Testis (tissue), 2 donors: ENCODE results near the gene LACTB.

Experiments used
- POLR2A ChIP-seq: fragments of 450-650 bp; IDR thresholded peaks from one replicate; pipeline ENCODE4 v1.6.1; 2017; ENCODE audit warnings: antibody characterized with exemption, mild to moderate bottlenecking, moderate library complexity
- TF ChIP-seq, protein P1 (sequence below), 3 experiments: fragments of 450-650 bp in 2 of 3; fragments of 200-600 bp in 1 of 3; sonication (generic) in 1 of 3; IDR thresholded peaks; one replicate each; pipeline ENCODE4 v1.5.1; 2016 to 2019; ENCODE audit warnings: antibody characterized with exemption in 3 of 3, mild to moderate bottlenecking in 2 of 3, moderate library complexity in 1 of 3

DNA sequence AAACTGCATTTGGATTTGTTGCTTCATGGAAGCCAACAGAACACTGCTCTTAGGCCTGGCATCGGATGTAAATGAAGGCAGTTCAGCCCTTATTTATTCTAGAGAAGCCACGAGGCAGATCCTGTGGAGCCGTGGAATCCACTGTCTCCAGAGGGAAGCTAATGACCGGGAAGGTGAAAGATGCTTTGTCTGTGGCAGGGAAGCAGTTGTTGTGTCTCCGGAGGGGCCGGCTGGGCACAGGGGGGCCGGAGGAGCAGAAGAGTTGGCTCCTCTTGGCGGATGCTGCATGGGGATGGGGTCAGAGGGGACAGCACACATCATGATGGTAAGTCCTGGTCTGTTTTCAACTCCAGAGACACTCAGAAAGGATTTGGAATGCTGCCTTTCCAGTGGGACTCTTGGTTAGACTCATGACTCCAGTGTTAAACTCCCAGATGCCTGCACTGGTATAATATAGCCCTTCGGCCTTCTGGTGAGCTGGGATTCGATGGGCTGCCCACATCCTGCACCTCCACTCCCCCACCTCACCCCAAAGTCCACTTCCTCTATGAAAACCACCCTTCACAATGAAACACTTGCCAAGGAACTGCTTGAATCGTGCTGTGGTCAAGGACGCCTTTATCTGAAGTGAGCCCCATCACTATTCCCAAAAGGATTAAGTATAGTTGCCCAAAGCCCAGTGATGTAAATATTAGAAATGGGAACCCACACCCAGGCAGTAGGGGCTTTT, 45.5 kb upstream of the LACTB start:
- TF ChIP-seq, protein P1, sequence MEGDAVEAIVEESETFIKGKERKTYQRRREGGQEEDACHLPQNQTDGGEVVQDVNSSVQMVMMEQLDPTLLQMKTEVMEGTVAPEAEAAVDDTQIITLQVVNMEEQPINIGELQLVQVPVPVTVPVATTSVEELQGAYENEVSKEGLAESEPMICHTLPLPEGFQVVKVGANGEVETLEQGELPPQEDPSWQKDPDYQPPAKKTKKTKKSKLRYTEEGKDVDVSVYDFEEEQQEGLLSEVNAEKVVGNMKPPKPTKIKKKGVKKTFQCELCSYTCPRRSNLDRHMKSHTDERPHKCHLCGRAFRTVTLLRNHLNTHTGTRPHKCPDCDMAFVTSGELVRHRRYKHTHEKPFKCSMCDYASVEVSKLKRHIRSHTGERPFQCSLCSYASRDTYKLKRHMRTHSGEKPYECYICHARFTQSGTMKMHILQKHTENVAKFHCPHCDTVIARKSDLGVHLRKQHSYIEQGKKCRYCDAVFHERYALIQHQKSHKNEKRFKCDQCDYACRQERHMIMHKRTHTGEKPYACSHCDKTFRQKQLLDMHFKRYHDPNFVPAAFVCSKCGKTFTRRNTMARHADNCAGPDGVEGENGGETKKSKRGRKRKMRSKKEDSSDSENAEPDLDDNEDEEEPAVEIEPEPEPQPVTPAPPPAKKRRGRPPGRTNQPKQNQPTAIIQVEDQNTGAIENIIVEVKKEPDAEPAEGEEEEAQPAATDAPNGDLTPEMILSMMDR (IDR thresholded peaks at IDR 0.05): no peak
- no peak for TF ChIP-seq POLR2A
